DOHH2 (cell line): Measurements from ENCODE around the gene LIX1L.

Experiments used
- EZH2phosphoT487 ChIP-seq: fragments of 200-600 bp; sonication (generic); IDR thresholded peaks from 2 replicates; pipeline ENCODE4 v1.6.1; 2017; ENCODE audit warnings: borderline replicate concordance, mild to moderate bottlenecking, antibody characterized with exemption, low read length, moderate library complexity, mixed read lengths
- TF ChIP-seq, protein P1 (sequence below): fragments of 200-600 bp; sonication (generic); IDR thresholded peaks from one replicate; pipeline ENCODE4 v1.5.1; 2014; ENCODE audit warnings: antibody characterized with exemption, mild to moderate bottlenecking, low read depth, low read length; ENCODE audit not compliant: poor library complexity, severe bottlenecking

DNA sequence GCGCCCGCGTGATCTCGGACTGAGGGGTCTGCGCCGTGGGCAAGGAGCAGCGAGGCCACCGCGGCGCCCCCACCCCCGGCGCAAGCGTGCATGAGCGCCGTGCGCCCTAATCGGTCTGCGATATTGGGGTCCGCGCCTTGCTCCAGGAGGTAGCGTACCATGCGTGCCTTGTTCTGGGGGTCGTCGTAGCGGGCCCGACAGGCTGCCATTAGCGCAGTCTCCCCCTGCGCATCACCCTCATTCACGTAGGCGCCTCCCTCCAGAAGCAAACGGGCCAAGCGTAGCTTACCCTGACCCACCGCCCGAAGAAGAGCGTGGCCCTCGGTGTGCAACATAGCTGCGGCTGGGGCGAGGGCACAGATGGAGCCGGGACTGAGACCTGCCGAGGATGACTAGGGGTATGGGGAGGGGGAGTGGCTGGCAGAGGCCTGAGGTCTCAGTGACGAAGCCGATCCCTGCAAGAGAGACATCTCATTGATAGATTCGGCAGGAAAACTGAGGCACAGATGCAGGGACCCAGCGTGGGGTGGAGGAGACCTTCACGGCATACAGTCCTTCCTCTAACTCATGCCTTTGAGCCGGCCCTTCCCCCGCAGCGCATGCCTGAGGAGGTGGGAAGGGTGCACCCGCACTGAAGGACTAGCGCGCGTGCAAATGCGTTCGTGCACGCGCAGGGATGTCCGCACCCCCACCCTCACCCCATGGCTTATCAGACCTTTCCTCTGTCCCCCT is 3.8 kb upstream of the LIX1L start:
- TF ChIP-seq, protein P1, sequence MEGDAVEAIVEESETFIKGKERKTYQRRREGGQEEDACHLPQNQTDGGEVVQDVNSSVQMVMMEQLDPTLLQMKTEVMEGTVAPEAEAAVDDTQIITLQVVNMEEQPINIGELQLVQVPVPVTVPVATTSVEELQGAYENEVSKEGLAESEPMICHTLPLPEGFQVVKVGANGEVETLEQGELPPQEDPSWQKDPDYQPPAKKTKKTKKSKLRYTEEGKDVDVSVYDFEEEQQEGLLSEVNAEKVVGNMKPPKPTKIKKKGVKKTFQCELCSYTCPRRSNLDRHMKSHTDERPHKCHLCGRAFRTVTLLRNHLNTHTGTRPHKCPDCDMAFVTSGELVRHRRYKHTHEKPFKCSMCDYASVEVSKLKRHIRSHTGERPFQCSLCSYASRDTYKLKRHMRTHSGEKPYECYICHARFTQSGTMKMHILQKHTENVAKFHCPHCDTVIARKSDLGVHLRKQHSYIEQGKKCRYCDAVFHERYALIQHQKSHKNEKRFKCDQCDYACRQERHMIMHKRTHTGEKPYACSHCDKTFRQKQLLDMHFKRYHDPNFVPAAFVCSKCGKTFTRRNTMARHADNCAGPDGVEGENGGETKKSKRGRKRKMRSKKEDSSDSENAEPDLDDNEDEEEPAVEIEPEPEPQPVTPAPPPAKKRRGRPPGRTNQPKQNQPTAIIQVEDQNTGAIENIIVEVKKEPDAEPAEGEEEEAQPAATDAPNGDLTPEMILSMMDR = no peak
- no peak for TF ChIP-seq EZH2phosphoT487
